Cerebellar nuclear complex (tissue), 1 donor: ENCODE results near the gene CFAP74.
A peak's percentile ranks its signal among the peaks of the same experiment; 100 is the strongest.

ENCODE experiments used
- DNase-seq, 2 experiments: peaks; one replicate each; lab custom pipeline; 2025; lab: John Stamatoyannopoulos, UW

Gene CFAP74

GRCh38 chr1:2021550-2021949, 18.0 kb upstream of the CFAP74 start:
- DNase-seq, result no peak

DNA sequence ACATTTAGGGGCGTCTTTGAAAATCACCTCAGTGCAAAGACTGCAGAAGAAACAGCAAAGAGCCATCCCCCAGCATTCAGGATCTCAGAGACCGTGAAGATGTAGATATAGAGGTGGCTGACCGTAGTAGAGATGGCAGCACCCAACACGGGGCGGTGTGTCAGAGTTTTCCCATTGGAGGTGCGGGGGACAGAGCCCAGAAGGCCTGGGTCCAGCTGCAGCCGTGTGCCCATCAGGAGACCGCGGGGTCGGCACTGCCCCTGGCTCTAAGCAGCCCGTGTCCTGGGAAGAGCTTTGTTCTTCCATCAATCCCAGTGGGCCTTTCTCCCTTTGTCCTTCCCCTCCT, 16.7 kb upstream of the CFAP74 start:
- DNase-seq, result no peak

DNA sequence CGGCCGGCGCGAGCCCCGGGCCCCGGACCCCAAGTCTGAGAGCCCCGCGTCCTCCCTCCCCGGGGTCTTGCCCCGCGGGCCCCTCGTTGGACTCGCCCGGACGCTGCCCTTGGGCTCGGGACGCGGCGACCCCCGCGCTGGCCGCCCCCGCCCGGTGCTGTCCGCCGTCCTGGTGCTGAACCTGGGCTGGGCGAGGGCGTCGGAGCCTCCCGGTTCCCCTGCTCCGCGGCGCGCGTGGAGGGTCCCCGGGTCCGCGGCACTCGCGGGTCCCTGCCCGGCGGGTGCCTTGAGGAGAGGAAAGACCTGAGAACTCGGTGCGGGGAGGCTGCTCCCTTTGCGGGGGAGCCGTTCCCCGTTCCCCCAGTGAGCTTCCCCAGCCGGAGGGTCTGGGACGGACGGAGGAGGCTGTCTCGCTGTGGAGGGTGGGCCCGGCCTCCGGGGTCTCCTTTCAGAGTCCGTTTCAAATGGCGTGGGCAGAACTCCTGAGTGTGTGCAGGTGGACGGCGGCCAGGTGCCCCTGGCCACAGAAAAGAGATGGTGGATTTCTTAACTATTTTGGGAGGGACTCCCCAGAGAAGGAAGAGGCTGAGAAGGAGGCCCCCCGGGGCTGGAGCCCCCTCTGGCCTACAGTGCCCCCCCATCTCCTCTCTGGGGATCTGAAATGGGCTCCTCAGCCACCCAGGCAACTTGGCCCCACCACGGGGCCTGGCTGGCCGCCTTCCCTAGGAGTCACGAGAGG, 16.2 kb upstream of the CFAP74 start:
- no peak for DNase-seq

GRCh38 chr1:2019172-2019543, 15.6 kb upstream of the CFAP74 start, which contains the start of gene GABRD:
TSS of gene GABRD (plus strand) at chr1:2019345. CDS start at chr1:2019424, 79 bp downstream.
- no peak for DNase-seq

GRCh38 chr1:2018217-2019171, 14.9 kb upstream of the CFAP74 start:
- DNase-seq, result no peak

- no peak for DNase-seq
Measured at GRCh38 chr1:2016123-2016522, 12.5 kb upstream of the CFAP74 start.

DNA sequence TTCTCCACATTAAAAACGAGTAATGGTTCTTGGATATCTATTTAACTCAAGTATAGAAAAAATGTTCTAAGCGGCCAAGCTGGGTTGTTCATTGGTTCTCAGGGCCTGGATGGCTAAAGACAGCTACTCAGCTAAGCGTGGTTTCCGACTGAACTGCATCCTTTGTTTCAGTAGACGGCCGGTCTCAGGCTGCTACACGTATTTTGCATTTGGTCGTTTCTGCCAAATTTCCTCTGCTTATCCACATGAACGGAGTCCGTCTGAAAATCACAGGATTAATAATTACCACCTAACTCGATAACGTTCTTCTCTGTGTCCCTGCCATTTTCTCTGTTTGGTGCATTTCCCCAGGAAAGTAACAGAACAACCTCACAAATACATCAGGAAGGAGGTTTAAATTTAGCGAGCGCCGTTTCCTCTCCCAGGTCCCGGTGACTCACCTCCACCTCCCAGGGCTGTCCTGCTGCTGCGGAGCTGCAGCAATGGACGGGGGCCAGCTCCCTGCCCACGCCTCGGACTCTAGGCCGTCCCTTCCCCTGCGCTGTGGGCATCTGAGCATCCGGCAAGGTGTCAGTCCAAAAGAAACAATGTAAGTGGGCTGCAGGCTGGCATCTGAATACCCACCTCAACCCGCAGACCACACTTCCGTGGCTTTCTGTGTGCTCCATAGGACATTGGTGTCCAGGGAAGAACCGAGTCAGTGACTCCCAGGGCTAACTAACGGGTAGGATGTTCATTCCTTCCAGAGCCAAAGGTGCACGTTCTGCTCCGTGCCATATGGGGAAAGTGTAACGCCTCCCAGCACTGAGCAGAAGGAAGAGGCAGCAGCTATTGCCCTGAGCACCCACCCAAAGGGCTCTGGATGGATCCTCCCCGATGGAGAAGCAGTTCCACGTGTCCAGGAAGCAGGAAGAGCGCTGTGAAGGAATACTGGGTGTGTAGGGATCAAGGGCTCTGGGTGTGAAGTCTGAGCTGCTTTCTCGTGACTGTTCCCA, 11.5 kb upstream of the CFAP74 start:
- DNase-seq, result peak in 1 of 2 experiments; percentile 36

DNA sequence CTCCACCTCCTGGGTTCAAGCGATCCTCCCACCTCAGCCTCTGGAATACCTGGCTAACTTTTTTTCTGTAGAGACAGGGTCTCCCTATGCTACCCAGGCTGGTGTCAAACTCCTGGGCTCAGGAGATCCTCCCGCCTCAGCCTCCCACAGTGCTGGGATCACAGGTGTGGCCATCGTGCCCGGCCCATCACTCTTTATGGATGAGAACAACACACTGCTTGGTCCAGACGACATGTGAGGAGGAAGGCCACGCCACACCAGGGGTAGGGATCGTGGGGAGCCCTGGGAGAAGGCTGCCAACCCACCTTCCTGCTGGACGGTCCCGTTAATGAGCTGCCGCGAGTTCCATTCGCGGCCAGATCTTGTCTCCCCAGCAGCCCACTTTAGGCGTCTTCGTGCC, 10.6 kb upstream of the CFAP74 start:
- DNase-seq, result no peak

DNA sequence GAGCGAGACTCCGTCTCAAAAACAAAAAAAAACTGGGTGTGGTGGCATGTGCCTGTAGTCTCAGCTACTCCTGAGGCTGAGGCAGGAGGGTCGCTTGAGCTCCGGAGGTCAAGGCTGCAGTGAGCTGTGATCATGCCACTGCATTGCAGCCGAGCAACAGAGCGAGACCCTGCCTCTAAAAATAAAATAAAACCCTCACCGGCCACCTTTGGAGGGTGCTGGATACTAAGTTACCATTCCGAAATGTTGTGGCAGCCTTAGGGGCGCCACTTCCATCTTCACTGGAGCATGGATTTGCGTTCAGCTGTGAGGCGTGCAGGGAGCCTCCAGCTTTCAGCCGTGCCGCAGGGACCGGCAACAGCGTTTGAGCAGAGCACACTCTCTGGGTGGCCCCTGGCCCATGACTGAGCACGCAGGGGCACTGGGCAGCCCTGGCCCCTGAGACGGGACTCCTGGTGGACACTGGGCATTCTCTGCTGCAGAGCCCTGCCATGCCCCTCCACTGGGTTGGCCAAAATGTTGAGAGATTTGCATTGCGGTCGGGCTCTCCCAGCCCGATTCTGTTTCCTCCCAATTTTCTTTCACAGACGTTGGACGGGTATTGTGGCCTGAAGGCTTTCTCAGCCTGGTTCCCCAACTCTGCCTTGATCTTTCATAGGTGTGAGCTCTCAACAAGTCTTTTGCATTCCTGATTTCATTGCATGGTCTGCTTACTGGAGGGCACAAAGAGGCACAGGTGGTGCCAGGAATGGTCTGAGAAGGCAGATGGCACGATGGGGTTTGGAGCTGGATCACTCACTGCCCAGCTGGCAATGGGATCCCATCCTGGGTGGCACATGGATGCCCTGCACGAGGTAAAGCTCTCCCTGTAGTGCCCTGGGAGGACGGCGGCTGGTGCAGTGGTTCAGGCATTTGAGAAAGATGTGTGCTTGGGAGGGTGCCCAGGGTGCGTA, 5.8 kb upstream of the CFAP74 start:
- DNase-seq, result peak; percentile 65 to 71

GRCh38 chr1:2004856-2005255, 1.3 kb upstream of the CFAP74 start:
- no peak for DNase-seq

DNA sequence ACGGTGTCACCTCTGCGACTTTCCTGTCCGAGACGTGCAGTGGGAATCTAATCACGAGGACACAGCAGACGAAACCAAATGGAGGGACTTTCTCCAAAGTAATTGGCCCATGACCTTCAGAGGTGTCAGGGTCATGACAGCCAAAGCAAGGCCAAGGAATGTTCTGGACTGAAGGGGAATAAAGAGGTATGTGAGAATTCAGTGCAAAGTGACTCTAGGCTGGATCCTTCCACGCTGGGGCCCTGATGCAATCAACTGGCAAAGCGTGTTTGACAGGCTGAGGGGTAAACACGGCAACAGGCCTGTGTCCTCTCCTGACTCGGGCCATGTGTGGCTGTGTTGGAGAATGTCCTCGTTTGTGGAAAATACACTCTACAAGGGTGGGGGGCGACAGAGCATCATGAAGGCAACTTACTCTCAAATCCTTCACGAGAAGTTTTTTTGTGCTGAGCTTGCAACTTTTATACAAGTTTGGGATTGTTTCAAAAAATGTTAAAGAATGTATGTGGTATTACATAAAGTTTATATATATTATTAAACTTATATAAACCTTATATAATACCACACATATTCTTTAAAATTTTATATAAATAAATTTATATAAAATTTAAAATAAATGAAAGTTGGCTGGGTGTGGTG, 1.7 kb downstream of the CFAP74 start:
- no peak for DNase-seq

DNA sequence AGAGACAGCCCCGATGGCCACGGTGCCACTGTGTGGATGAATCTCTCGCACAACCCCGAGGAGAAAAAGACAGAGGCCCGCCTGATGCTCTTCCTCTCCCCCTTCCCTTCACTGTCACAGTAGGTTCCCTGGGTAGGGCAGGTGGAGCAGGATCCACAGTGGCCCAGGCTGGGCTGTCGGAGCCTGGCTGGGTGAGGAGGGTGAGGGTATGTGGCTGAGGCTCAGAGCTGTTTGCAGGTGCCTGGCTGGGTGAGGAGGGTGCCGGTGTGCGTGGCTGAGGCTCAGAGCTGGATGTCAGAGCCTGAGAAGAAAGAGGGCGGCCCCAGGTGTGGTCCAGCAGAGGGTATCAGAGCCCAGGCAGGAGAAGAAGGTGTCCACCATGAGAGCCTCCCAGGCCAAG, 2.7 kb downstream of the CFAP74 start:
- no peak for DNase-seq

DNA sequence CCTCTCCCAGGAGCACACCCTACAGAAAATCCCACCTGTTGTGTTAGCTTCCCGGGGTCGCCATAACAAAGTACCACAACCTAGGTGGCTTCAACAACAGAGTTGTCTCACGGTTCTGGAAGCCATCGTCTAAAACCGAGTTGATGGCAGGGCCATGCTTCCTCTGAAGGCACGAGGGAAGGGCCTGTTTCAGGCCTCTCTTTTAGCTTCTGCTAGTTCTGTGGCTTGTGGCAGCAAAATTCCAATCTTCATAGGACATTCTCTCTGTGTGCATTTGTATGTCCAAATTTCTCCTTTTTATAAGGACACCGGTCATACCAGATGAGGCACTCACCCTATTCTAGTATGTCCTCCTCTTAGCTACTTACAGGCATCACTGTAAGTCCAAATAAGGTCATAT, 3.2 kb downstream of the CFAP74 start:
- DNase-seq, result no peak

- DNase-seq, result no peak
Measured at GRCh38 chr1:1997576-1997975, 6.0 kb downstream of the CFAP74 start.

- no peak for DNase-seq
Measured at GRCh38 chr1:1996207-1996651, 7.4 kb downstream of the CFAP74 start.

GRCh38 chr1:1994536-1994935, 9.1 kb downstream of the CFAP74 start:
- no peak for DNase-seq

DNA sequence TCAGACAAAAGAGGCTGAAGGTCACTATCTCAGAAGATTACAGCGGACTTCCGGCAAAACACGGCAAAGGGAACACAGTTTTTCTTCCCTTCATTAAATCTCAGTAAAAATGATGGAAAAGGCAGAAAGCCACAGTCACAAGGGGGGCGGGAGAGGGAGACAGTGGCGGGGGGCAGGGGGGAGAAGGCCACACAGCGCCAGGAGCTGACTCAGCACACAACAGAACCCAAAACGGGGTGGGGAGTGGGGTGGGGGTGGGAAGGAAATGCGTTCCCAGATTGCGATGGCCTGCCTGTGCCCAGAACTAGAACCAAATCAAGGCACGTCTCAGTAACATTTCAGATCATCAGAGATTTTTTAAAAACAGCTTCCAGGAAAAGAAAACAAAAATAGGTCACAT, 13.4 kb downstream of the CFAP74 start:
- no peak for DNase-seq

DNA sequence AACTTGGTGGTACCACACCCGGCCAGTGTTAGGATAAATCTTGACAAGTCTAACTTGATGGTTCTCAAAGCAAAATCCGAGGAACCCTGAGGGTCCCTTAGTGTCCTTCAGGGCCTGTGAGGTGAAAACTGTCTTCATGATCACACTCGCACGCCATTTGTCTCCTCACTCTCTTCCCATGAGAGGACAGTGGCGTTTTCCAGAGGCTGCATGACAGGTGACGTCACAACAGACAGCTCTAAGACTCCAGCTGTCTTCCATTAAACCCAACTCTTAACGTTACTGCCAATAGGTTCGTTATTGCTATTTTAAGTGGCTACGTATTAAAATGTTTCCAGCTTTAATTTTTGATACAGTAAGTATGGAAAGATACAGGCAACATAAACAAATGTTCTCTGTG, 13.8 kb downstream of the CFAP74 start:
- no peak for DNase-seq

DNA sequence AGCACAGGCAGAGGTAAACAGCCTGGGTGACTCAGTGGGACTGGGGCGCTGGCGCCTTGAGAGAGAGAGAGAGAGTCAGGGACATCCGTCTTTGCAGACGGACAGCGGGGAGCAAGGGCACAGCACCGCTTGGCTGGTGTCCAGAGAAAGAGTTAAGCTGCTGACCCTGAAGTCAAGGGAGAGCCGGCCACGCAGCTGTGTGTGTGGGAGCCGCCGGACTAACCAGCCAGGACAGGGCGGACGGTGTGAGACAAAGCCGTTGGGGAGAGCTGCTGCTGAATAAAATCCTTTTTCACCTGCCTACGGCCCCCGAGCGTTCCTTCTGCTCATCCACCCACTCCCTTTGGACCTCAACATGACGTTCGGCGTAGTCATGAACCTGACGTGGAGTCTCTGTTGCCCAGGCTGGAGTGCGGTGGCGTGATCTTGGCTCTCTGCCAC, 14.5 kb downstream of the CFAP74 start:
- no peak for DNase-seq
